NCI-H2196 treated with DMSO at 0.1 percent for 48 hours (cell line): ENCODE results near the gene ZNF280A.
"Not testable (repeated sequence)": the region's sequence is repeated elsewhere in the genome, so short reads cannot be mapped to it uniquely, and the experiment has no call there.

Experiments used
- DNase-seq: peaks from one replicate; lab custom pipeline; 2025; ENCODE audit not compliant: unreplicated experiment; lab: John Stamatoyannopoulos, UW

ZNF280A gene

GRCh38 chr22:22545084-22545483, 25.0 kb upstream of the ZNF280A start:
- no peak for DNase-seq

- no peak for DNase-seq
These were observed 18.3 kb upstream of the ZNF280A start for GRCh38 chr22:22538226-22538989.

- DNase-seq: no peak
These were observed 16.8 kb upstream of the ZNF280A start for GRCh38 chr22:22536916-22537315.

- no peak for DNase-seq
These were observed 16.4 kb upstream of the ZNF280A start for GRCh38 chr22:22536515-22536914.

GRCh38 chr22:22535662-22536061, 15.6 kb upstream of the ZNF280A start:
- no peak for DNase-seq

- DNase-seq: no peak
These were observed 14.7 kb upstream of the ZNF280A start for GRCh38 chr22:22534604-22535415.

- DNase-seq: no peak
These were observed 13.8 kb upstream of the ZNF280A start for GRCh38 chr22:22533863-22534262.

GRCh38 chr22:22533417-22533816, 13.3 kb upstream of the ZNF280A start:
- no peak for DNase-seq

GRCh38 chr22:22532547-22533071, 12.5 kb upstream of the ZNF280A start:
- DNase-seq: not testable (repeated sequence)

- no peak for DNase-seq
These were observed 11.9 kb upstream of the ZNF280A start for GRCh38 chr22:22531770-22532546.

- DNase-seq: no peak
These were observed 8.7 kb upstream of the ZNF280A start for GRCh38 chr22:22528780-22529179.

- DNase-seq: no peak
These were observed 7.2 kb upstream of the ZNF280A start for GRCh38 chr22:22527312-22527711.

- no peak for DNase-seq
These were observed 6.2 kb upstream of the ZNF280A start for GRCh38 chr22:22526125-22526912.

- DNase-seq: no peak
These were observed 3.4 kb upstream of the ZNF280A start for GRCh38 chr22:22523494-22523893.

- no peak for DNase-seq
These were observed 1.6 kb upstream of the ZNF280A start for GRCh38 chr22:22521631-22522030.

- no peak for DNase-seq
These were observed 865 bp upstream of the ZNF280A start for GRCh38 chr22:22520667-22521602.

- no peak for DNase-seq
These were observed 479 bp downstream of the ZNF280A start for GRCh38 chr22:22519591-22519990.

GRCh38 chr22:22516992-22517391, 3.1 kb downstream of the ZNF280A start:
- DNase-seq: no peak

- DNase-seq: no peak
These were observed 4.2 kb downstream of the ZNF280A start for GRCh38 chr22:22515890-22516289.
